Loucy (cell line): ENCODE data around the gene INCENP.

Experiments
- CTCF ChIP-seq: fragments of 200-600 bp; sonication (generic); conservative IDR thresholded peaks from 2 replicates; pipeline ENCODE4 v1.5.1; 2014; ENCODE audit warnings: mild to moderate bottlenecking, antibody characterized with exemption, low read length
- EZH2phosphoT487 ChIP-seq: fragments of 200-600 bp; IDR thresholded peaks from 2 replicates; pipeline ENCODE4 v1.6.1; 2018; ENCODE audit warnings: antibody characterized with exemption, mild to moderate bottlenecking, moderate library complexity, borderline replicate concordance

GRCh38 chr11:62120431-62120830 lies 3.4 kb upstream of the INCENP start:
- no peak for TF ChIP-seq CTCF
- TF ChIP-seq EZH2phosphoT487: no peak
